HG03457 (cell line): Measurements from ENCODE around the gene DAZ2.
"Not testable (repeated sequence)": the region's sequence is repeated elsewhere in the genome, so short reads cannot be mapped to it uniquely, and the experiment has no call there.

ENCODE experiments used
- ATAC-seq: cut with Tn5 transposase; IDR thresholded peaks from one replicate; pipeline ENCODE4 v1.9.1; 2021; ENCODE audit warnings: moderate number of reproducible peaks; ENCODE audit not compliant: unreplicated experiment

DAZ2 gene

GRCh38 chrY:23219233-23219632, at the start of gene DAZ2:
DAZ2 (plus strand) TSS chrY:23219533; CDS start chrY:23219741, 208 bp downstream.
- ATAC-seq = not testable (repeated sequence)

GRCh38 chrY:23198908-23199307, 20.4 kb upstream of the DAZ2 start, which contains the start of gene DAZ1:
DAZ1 (minus strand) TSS chrY:23199008; CDS start chrY:23198800, 208 bp downstream.
- ATAC-seq = not testable (repeated sequence)

GRCh38 chrY:23207455-23207854, 11.9 kb upstream of the DAZ2 start:
- ATAC-seq = not testable (repeated sequence)

- ATAC-seq = not testable (repeated sequence)
These were observed 9.4 kb upstream of the DAZ2 start for GRCh38 chrY:23209802-23210495.

- not testable (repeated sequence) for ATAC-seq
These were observed 8.7 kb upstream of the DAZ2 start for GRCh38 chrY:23210681-23211080.
